Measurements from ENCODE around the gene FOXK1. TPM values are rescaled to one million over a fixed set of nuclear protein-coding genes. Genes with fewer than 3 reads are reported as not detected.

Gene FOXK1
- total RNA-seq, 6 experiments from 2014 or later: 3.8 to 8.4 (median 6.9) TPM

- DNase-seq (no peak), ATAC-seq (no peak)
- H3K27ac ChIP-seq: no peak overlapping the region
- H3K4me1 ChIP-seq: no peaks in the 10 kb centered on the region
- H3K27me3 ChIP-seq: no peaks in the 10 kb centered on the region
- intact Hi-C loops (cut with DNase I): loop anchor here in 1 of 2 donors (10.0 kb wide), 1 partner anchor 275 kb away; no protein-coding TSS in a partner anchor
- 68% methylated on average over 14 of the region's 14 CpGs for WGBS (ENCODE audit: insufficient coverage, low coverage, low lambda C conversion rate, missing lambda C conversion rate)
- H3K4me3 ChIP-seq: no peak overlapping the region
- no peak for TF ChIP-seq POLR2A (IDR thresholded peaks at IDR 0.05)
- no peak for TF ChIP-seq CTCF (IDR thresholded peaks at IDR 0.05)
- no peaks in the 10 kb centered on the region for H3K9me3 ChIP-seq
- no peaks in the 10 kb centered on the region for H3K36me3 ChIP-seq
These were observed 127.6 kb downstream of the FOXK1 start for GRCh38 chr7:4809666-4810065.

GRCh38 chr7:4814433-4814832 is 132.3 kb downstream of the FOXK1 start:
- H3K27ac ChIP-seq: no peak overlapping the region
- intact Hi-C loops (cut with DNase I): no loop called here
- H3K36me3 ChIP-seq: no peaks in the 10 kb centered on the region
- no peaks in the 10 kb centered on the region for H3K4me1 ChIP-seq
- H3K4me3 ChIP-seq: no peak overlapping the region
- 20% methylated on average over 1 of the region's 14 CpGs for WGBS (ENCODE audit: insufficient coverage, low coverage, low lambda C conversion rate, missing lambda C conversion rate)
- no peaks in the 10 kb centered on the region for H3K9me3 ChIP-seq
- no peak for TF ChIP-seq CTCF (IDR thresholded peaks at IDR 0.05)
- TF ChIP-seq POLR2A (IDR thresholded peaks at IDR 0.05): no peak
- no peaks in the 10 kb centered on the region for H3K27me3 ChIP-seq
- ATAC-seq (no peak), DNase-seq (no peak)

GRCh38 chr7:4815121-4815520 is 133.0 kb downstream of the FOXK1 start:
- Histone ChIP-seq H3K36me3 (no peaks in the 10 kb centered on the region), H3K27me3 (no peaks in the 10 kb centered on the region), H3K27ac (no peak overlapping the region), H3K4me1 (no peaks in the 10 kb centered on the region), H3K4me3 (no peak overlapping the region), H3K9me3 (no peaks in the 10 kb centered on the region)
- WGBS (ENCODE audit: insufficient coverage, low coverage, low lambda C conversion rate, missing lambda C conversion rate): no CpG with 5 or more reads among the region's 14 CpGs
- no peak for TF ChIP-seq POLR2A (IDR thresholded peaks at IDR 0.05)
- TF ChIP-seq CTCF (IDR thresholded peaks at IDR 0.05): no peak
- ATAC-seq (no peak), DNase-seq (no peak)
- intact Hi-C loops (cut with DNase I): no loop called here

GRCh38 chr7:4815609-4816418 is 133.7 kb downstream of the FOXK1 start:
- DNase-seq (no peak), ATAC-seq (no peak)
- H3K4me3 ChIP-seq: no peak overlapping the region
- 51% methylated on average over 2 of the region's 38 CpGs for WGBS (ENCODE audit: insufficient coverage, low coverage, low lambda C conversion rate, missing lambda C conversion rate)
- intact Hi-C loops (cut with DNase I): no loop called here
- no peaks in the 10 kb centered on the region for H3K36me3 ChIP-seq
- no peaks in the 10 kb centered on the region for H3K4me1 ChIP-seq
- TF ChIP-seq POLR2A (IDR thresholded peaks at IDR 0.05): no peak
- TF ChIP-seq CTCF (IDR thresholded peaks at IDR 0.05): no peak
- H3K9me3 ChIP-seq: no peaks in the 10 kb centered on the region
- H3K27me3 ChIP-seq: no peaks in the 10 kb centered on the region
- H3K27ac ChIP-seq: no peak overlapping the region

All from right lobe of liver (tissue), 6 donors.